Stomach (tissue), 4 donors: Measurements from ENCODE around the gene IL10RB.
"Not testable (repeated sequence)": the region's sequence is repeated elsewhere in the genome, so short reads cannot be mapped to it uniquely, and the experiment has no call there.

Experiments used
- CTCF ChIP-seq, 7 experiments: fragments of 450-650 bp in 4 of 7; fragments of 200-600 bp in 3 of 7; sonication (generic) in 3 of 7; IDR thresholded peaks; one replicate each; pipeline ENCODE4 v1.5.1; 2016 to 2019; ENCODE audit warnings: antibody characterized with exemption in 7 of 7, control low read depth in 2 of 7, mild to moderate bottlenecking in 1 of 7
- POLR2A ChIP-seq, 4 donors: fragments of 450-650 bp; IDR thresholded peaks; one replicate each; pipeline ENCODE4 v1.6.1; 2016; ENCODE audit warnings: antibody characterized with exemption in 4 of 4, control low read depth in 2 of 4, mild to moderate bottlenecking in 1 of 4, moderate library complexity in 1 of 4
- POLR2AphosphoS5 ChIP-seq, 3 donors: sonication (generic); formaldehyde crosslinking; IDR thresholded peaks; one replicate each; pipeline ENCODE4 v1.6.1; 2016; ENCODE audit warnings: antibody characterized with exemption in 3 of 3

- not testable (repeated sequence) for TF ChIP-seq POLR2A, POLR2AphosphoS5, CTCF (IDR thresholded peaks at IDR 0.05)
These were observed 12.8 kb upstream of the IL10RB start for GRCh38 chr21:33253382-33253781.
